HEK293 (cell line): ENCODE measurements around the gene ABHD4.

ENCODE experiments used
- CTCF ChIA-PET: fragments of 350-600 bp; formaldehyde crosslinking; extraction: SDS; loops from one replicate; lab custom pipeline; 2021; ENCODE audit warnings: antibody characterized with exemption; lab: Yijun Ruan, JAX
- POLR2A ChIA-PET: fragments of 300-600 bp; formaldehyde crosslinking; extraction: SDS; loops from one replicate; lab custom pipeline; 2020; ENCODE audit warnings: antibody characterized with exemption, inconsistent platforms; lab: Yijun Ruan, JAX
- H3K27ac ChIP-seq: fragments of 200-500 bp; sonication (Bioruptor generic); 2 replicates; pipeline ENCODE4 v1.5.1; 2014; ENCODE audit warnings: low read depth, low read length, control low read depth, inconsistent platforms; ENCODE audit errors: extremely low read depth
- H3K36me3 ChIP-seq, 2 experiments: fragments of 200-500 bp in 1 of 2; sonication (Bioruptor generic) in 1 of 2; 1 replicate in 1 of 2; 2 replicates in 1 of 2; pipeline ENCODE4 v1.5.1; 2014 to 2017; ENCODE audit warnings: inconsistent platforms in 2 of 2, low read length in 2 of 2; ENCODE audit not compliant: control insufficient read depth in 2 of 2, insufficient read depth in 1 of 2
- H3K4me1 ChIP-seq: fragments of 200-500 bp; sonication (Bioruptor generic); 2 replicates; pipeline ENCODE4 v1.5.1; 2014; ENCODE audit warnings: mild to moderate bottlenecking, low read length, inconsistent platforms; ENCODE audit not compliant: control insufficient read depth, insufficient read depth
- H3K4me3 ChIP-seq: 2 replicates; pipeline ENCODE4 v1.5.1; 2011; ENCODE audit warnings: low read depth, mild to moderate bottlenecking, control low read depth, low read length, moderate library complexity
- H3K9me3 ChIP-seq: fragments of 200-500 bp; sonication (Bioruptor generic); 2 replicates; pipeline ENCODE4 v1.5.1; 2014; ENCODE audit warnings: low read depth, low read length, inconsistent platforms; ENCODE audit not compliant: control insufficient read depth, insufficient read depth
- HIC1 ChIP-seq: fragments of 450-650 bp; formaldehyde crosslinking; IDR thresholded peaks from 2 replicates; pipeline ENCODE4 v1.5.1; 2016; ENCODE audit warnings: missing biosample characterization, missing genetic modification characterization
- KLF9 ChIP-seq: fragments of 450-650 bp; formaldehyde crosslinking; IDR thresholded peaks from 2 replicates; pipeline ENCODE4 v1.5.1; 2016; ENCODE audit warnings: missing biosample characterization, missing genetic modification characterization, low read depth
- PRDM10 ChIP-seq: fragments of 450-650 bp; formaldehyde crosslinking; IDR thresholded peaks from 2 replicates; pipeline ENCODE4 v1.5.1; 2016; ENCODE audit warnings: missing biosample characterization, missing genetic modification characterization
- REST ChIP-seq: fragments of 450-650 bp; formaldehyde crosslinking; IDR thresholded peaks from 2 replicates; pipeline ENCODE4 v1.5.1; 2016; ENCODE audit warnings: missing biosample characterization, missing genetic modification characterization
- SP2 ChIP-seq: fragments of 450-650 bp; formaldehyde crosslinking; IDR thresholded peaks from 2 replicates; pipeline ENCODE4 v1.5.1; 2016; ENCODE audit warnings: missing biosample characterization, missing genetic modification characterization
- TCF7L2 ChIP-seq: IDR thresholded peaks from 2 replicates; pipeline ENCODE4 v1.6.1; 2011; ENCODE audit warnings: low read depth, mild to moderate bottlenecking, inconsistent platforms, low read length, moderate library complexity, borderline replicate concordance
- ZBTB17 ChIP-seq: fragments of 450-650 bp; formaldehyde crosslinking; IDR thresholded peaks from 2 replicates; pipeline ENCODE4 v1.5.1; 2016; ENCODE audit warnings: missing biosample characterization, missing genetic modification characterization
- ZFP3 ChIP-seq: fragments of 450-650 bp; formaldehyde crosslinking; IDR thresholded peaks from 2 replicates; pipeline ENCODE4 v1.5.1; 2016; ENCODE audit warnings: low read depth, missing biosample characterization, missing genetic modification characterization
- ZIC2 ChIP-seq: fragments of 450-650 bp; formaldehyde crosslinking; IDR thresholded peaks from 2 replicates; pipeline ENCODE4 v1.5.1; 2016; ENCODE audit warnings: missing biosample characterization, missing genetic modification characterization
- ZNF155 ChIP-seq: fragments of 450-650 bp; formaldehyde crosslinking; IDR thresholded peaks from 2 replicates; pipeline ENCODE4 v1.5.1; 2016; ENCODE audit warnings: missing biosample characterization, missing genetic modification characterization
- ZNF184 ChIP-seq: fragments of 450-650 bp; IDR thresholded peaks from 2 replicates; pipeline ENCODE4 v1.5.1; 2018; ENCODE audit warnings: missing biosample characterization, mild to moderate bottlenecking, missing genetic modification characterization
- ZNF354C ChIP-seq: fragments of 450-650 bp; formaldehyde crosslinking; IDR thresholded peaks from 2 replicates; pipeline ENCODE4 v1.5.1; 2016; ENCODE audit warnings: missing biosample characterization, missing genetic modification characterization, low read depth, borderline replicate concordance
- ZNF596 ChIP-seq: fragments of 450-650 bp; IDR thresholded peaks from 2 replicates; pipeline ENCODE4 v1.5.0; 2018; ENCODE audit warnings: missing biosample characterization, mild to moderate bottlenecking, missing genetic modification characterization, moderate library complexity
- ZNF610 ChIP-seq: fragments of 450-650 bp; formaldehyde crosslinking; IDR thresholded peaks from 2 replicates; pipeline ENCODE4 v1.5.1; 2016; ENCODE audit warnings: missing biosample characterization, missing genetic modification characterization, borderline replicate concordance
- ZNF664 ChIP-seq: fragments of 450-650 bp; formaldehyde crosslinking; IDR thresholded peaks from 2 replicates; pipeline ENCODE4 v1.5.1; 2016; ENCODE audit warnings: missing biosample characterization, missing genetic modification characterization
- ZNF76 ChIP-seq: fragments of 450-650 bp; formaldehyde crosslinking; IDR thresholded peaks from 2 replicates; pipeline ENCODE4; 2016; ENCODE audit warnings: low read depth, missing biosample characterization, missing genetic modification characterization, borderline replicate concordance
- ZNF830 ChIP-seq: fragments of 450-650 bp; IDR thresholded peaks from 2 replicates; pipeline ENCODE4 v1.5.0; 2018; ENCODE audit warnings: missing biosample characterization, missing genetic modification characterization, low read depth, mild to moderate bottlenecking, moderate library complexity
- TF ChIP-seq, protein P1 (sequence below): fragments of 450-650 bp; IDR thresholded peaks from 2 replicates; pipeline ENCODE4 v1.5.1; 2018; ENCODE audit warnings: missing biosample characterization, missing genetic modification characterization
- TF ChIP-seq, protein P2 (sequence below): fragments of 450-650 bp; formaldehyde crosslinking; IDR thresholded peaks from 2 replicates; pipeline ENCODE4 v1.5.1; 2016; ENCODE audit warnings: missing biosample characterization, missing genetic modification characterization, borderline replicate concordance
- TF ChIP-seq, protein P3 (sequence below): fragments of 450-650 bp; formaldehyde crosslinking; IDR thresholded peaks from 2 replicates; pipeline ENCODE4 v1.5.1; 2017; ENCODE audit warnings: missing biosample characterization, missing genetic modification characterization

ABHD4 gene

DNA sequence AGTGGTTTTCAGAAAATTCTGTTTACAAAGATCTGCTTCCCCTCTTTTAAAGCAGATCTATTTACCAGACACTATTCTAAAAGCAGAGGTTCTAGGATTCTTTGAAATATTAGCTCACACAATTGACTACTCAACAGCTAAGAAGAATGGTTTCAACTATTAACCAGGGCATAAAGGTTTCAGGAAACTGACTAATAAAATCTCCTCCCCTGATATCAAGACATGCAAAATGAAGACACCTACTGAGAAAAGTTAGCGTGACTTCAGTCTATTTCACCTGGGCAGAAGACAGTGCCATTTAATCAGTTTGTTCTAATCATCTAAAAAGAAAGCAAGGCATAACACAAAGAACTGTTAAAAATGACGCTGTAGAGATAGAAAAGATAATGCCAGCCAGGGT lies 31.3 kb upstream of the ABHD4 start:
- no peak overlapping the region for H3K4me3 ChIP-seq
- TF ChIP-seq ZBTB17 (tag by site-specific recombination), result no peak
- TF ChIP-seq ZNF354C (tag by site-specific recombination), result no peak
- TF ChIP-seq ZNF155 (tag by site-specific recombination), result no peak
- no peak for TF ChIP-seq ZFP3 (tag by site-specific recombination)
- TF ChIP-seq ZNF830 (tag by site-specific recombination), result no peak
- TF ChIP-seq TCF7L2, result no peak
- TF ChIP-seq SP2 (tag by site-specific recombination), result no peak
- TF ChIP-seq, protein P1, sequence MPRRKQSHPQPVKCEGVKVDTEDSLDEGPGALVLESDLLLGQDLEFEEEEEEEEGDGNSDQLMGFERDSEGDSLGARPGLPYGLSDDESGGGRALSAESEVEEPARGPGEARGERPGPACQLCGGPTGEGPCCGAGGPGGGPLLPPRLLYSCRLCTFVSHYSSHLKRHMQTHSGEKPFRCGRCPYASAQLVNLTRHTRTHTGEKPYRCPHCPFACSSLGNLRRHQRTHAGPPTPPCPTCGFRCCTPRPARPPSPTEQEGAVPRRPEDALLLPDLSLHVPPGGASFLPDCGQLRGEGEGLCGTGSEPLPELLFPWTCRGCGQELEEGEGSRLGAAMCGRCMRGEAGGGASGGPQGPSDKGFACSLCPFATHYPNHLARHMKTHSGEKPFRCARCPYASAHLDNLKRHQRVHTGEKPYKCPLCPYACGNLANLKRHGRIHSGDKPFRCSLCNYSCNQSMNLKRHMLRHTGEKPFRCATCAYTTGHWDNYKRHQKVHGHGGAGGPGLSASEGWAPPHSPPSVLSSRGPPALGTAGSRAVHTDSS (tag by site-specific recombination), result no peak
- no peak for TF ChIP-seq ZNF664
- TF ChIP-seq, protein P2, sequence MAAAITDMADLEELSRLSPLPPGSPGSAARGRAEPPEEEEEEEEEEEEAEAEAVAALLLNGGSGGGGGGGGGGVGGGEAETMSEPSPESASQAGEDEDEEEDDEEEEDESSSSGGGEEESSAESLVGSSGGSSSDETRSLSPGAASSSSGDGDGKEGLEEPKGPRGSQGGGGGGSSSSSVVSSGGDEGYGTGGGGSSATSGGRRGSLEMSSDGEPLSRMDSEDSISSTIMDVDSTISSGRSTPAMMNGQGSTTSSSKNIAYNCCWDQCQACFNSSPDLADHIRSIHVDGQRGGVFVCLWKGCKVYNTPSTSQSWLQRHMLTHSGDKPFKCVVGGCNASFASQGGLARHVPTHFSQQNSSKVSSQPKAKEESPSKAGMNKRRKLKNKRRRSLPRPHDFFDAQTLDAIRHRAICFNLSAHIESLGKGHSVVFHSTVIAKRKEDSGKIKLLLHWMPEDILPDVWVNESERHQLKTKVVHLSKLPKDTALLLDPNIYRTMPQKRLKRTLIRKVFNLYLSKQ (tag by site-specific recombination), result no peak
- no peak for TF ChIP-seq ZIC2 (tag by site-specific recombination)
- no peak for TF ChIP-seq KLF9 (tag by site-specific recombination)
- no peak for TF ChIP-seq ZNF596
- no peak for TF ChIP-seq ZNF76
- no peak for TF ChIP-seq ZNF610 (tag by site-specific recombination)
- TF ChIP-seq HIC1, result no peak
- H3K4me1 ChIP-seq, result peaks cover 2% of the 10 kb centered on the region; the same call in 1 of the 2 replicates
- ChIA-PET CTCF (interaction anchor here (0.6 to 2.6 kb wide), 5 partner anchors 10 to 333 kb away, joined by 3 to 23 read pairs (median 4); no protein-coding TSS in a partner anchor), POLR2A (interaction anchor here (1.1 kb wide), 1 partner anchor 22 kb away, joined by 3 read pairs; the partner anchor contains the start of gene DAD1)
- peaks cover 39 to 61% of the 10 kb centered on the region in 2 experiments for H3K36me3 ChIP-seq
- H3K9me3 ChIP-seq, result no peaks in the 10 kb centered on the region
- H3K27ac ChIP-seq, result no peak overlapping the region

- Histone ChIP-seq H3K27ac (no peak overlapping the region), H3K36me3 (peaks cover 43 to 67% of the 10 kb centered on the region in 2 experiments), H3K4me1 (peaks cover 2% of the 10 kb centered on the region; the same call in 1 of the 2 replicates), H3K4me3 (no peak overlapping the region), H3K9me3 (no peaks in the 10 kb centered on the region)
- CTCF ChIA-PET, result interaction anchor here (0.6 to 2.6 kb wide), 6 partner anchors 11 to 333 kb away, joined by 3 to 23 read pairs (median 4); no protein-coding TSS in a partner anchor
- POLR2A ChIA-PET, result interaction anchor here (1.1 kb wide), 1 partner anchor 22 kb away, joined by 3 read pairs; the partner anchor contains the start of gene DAD1
- TF ChIP-seq REST (tag by site-specific recombination) (peak; percentile 79), PRDM10 (tag by site-specific recombination) (0 out of 2 replicates have a peak, but pooled peaks have one; percentile 41), ZNF184 (no peak)
- TF ChIP-seq, protein P3, sequence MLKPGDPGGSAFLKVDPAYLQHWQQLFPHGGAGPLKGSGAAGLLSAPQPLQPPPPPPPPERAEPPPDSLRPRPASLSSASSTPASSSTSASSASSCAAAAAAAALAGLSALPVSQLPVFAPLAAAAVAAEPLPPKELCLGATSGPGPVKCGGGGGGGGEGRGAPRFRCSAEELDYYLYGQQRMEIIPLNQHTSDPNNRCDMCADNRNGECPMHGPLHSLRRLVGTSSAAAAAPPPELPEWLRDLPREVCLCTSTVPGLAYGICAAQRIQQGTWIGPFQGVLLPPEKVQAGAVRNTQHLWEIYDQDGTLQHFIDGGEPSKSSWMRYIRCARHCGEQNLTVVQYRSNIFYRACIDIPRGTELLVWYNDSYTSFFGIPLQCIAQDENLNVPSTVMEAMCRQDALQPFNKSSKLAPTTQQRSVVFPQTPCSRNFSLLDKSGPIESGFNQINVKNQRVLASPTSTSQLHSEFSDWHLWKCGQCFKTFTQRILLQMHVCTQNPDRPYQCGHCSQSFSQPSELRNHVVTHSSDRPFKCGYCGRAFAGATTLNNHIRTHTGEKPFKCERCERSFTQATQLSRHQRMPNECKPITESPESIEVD (tag by site-specific recombination), result peak; percentile 31; the same call in 1 of the 2 replicates
Observed at GRCh38 chr14:22567437-22567836, 30.7 kb upstream of the ABHD4 start.
